H1 (cell line): ENCODE results near the gene PRKCA. TPM values are rescaled to one million over a fixed set of nuclear protein-coding genes. Genes with fewer than 3 reads are reported as not detected.

Source experiments
- CTCF ChIA-PET: fragments of 300-600 bp; sonication (Branson Sonifier 250); formaldehyde crosslinking; loops from one replicate; lab custom pipeline; 2021; ENCODE audit not compliant: partially characterized antibody; lab: Charles Lee
- POLR2A ChIA-PET: fragments of 300-600 bp; sonication (Branson Sonifier 250); formaldehyde crosslinking; loops from one replicate; lab custom pipeline; 2021; ENCODE audit warnings: inconsistent platforms; ENCODE audit not compliant: partially characterized antibody; lab: Charles Lee
- DNase-seq, 2 experiments: peaks; one replicate each; pipeline versions ENCODE4 v3.0.0 to v3.0.0-alpha.2; 2010 to 2022; ENCODE audit warnings: low spot score in 2 of 2, low read depth in 1 of 2, mixed read lengths in 1 of 2
- FAIRE-seq: peaks from 2 replicates; lab custom pipeline; 2011; peaks lifted over from hg19 to GRCh38; lab: Jason Lieb, UNC
- H2AFZ ChIP-seq: 2 replicates; pipeline ENCODE4 v1.8.1; 2012; ENCODE audit warnings: low read length, inconsistent platforms
- H2AK5ac ChIP-seq: 2 replicates; pipeline ENCODE4 v1.6.1; 2013; ENCODE audit warnings: low read depth, low read length
- H2BK120ac ChIP-seq: replicated peaks from 2 replicates; pipeline ENCODE3; 2013; ENCODE audit warnings: low read depth, low read length, inconsistent platforms
- H2BK12ac ChIP-seq: 2 replicates; pipeline ENCODE4 v1.6.1; 2013; ENCODE audit warnings: low read depth, low read length
- H2BK15ac ChIP-seq: 2 replicates; pipeline ENCODE4 v1.6.1; 2013; ENCODE audit warnings: low read length
- H2BK20ac ChIP-seq: 2 replicates; pipeline ENCODE4 v1.6.1; 2013; ENCODE audit warnings: low read length
- H2BK5ac ChIP-seq: 2 replicates; pipeline ENCODE4 v1.6.1; 2013; ENCODE audit warnings: low read depth, low read length
- H3K14ac ChIP-seq: 2 replicates; pipeline ENCODE4 v1.6.1; 2013; ENCODE audit warnings: inconsistent platforms; ENCODE audit not compliant: insufficient read length
- H3K18ac ChIP-seq: 2 replicates; pipeline ENCODE4 v1.6.1; 2013; ENCODE audit warnings: low read length; ENCODE audit errors: extremely low read depth
- H3K23ac ChIP-seq: 2 replicates; pipeline ENCODE4 v1.6.1; 2013; ENCODE audit warnings: inconsistent platforms; ENCODE audit not compliant: insufficient read length
- H3K23me2 ChIP-seq: 2 replicates; pipeline ENCODE4 v1.6.1; 2013; ENCODE audit warnings: low read depth, low read length
- H3K27ac ChIP-seq: 2 replicates; pipeline ENCODE4 v1.6.1; 2011; ENCODE audit warnings: low read depth, low read length, inconsistent platforms
- H3K27me3 ChIP-seq, 4 experiments: replicated peaks in 1 of 4; 1 replicate in 1 of 4; 2 replicates in 3 of 4; pipeline versions ENCODE4 v1.6.1 to v1.8.1; 2011 to 2013; ENCODE audit warnings: low read length in 3 of 4, mild to moderate bottlenecking in 3 of 4, inconsistent platforms in 2 of 4, mixed read lengths in 2 of 4, moderate library complexity in 1 of 4; ENCODE audit not compliant: control insufficient read depth in 3 of 4, insufficient read depth in 3 of 4; ENCODE audit errors: extremely low read depth in 1 of 4
- H3K36me3 ChIP-seq, 4 experiments: 2 replicates each; pipeline versions ENCODE4 v1.6.1 to v1.8.1; 2011 to 2013; ENCODE audit warnings: mild to moderate bottlenecking in 4 of 4, low read length in 3 of 4, moderate library complexity in 2 of 4, control low read depth in 1 of 4, inconsistent platforms in 1 of 4; ENCODE audit not compliant: insufficient read depth in 4 of 4, control insufficient read depth in 2 of 4
- H3K4ac ChIP-seq: replicated peaks from 2 replicates; pipeline ENCODE3; 2013; ENCODE audit warnings: low read length, low read depth, mixed read lengths, inconsistent platforms; ENCODE audit not compliant: insufficient read length
- H3K4me1 ChIP-seq, 4 experiments: replicated peaks in 1 of 4; 1 replicate in 1 of 4; 2 replicates in 3 of 4; pipeline versions ENCODE4 v1.6.1 to v1.8.1; 2011 to 2013; ENCODE audit warnings: low read length in 3 of 4, inconsistent platforms in 2 of 4, mixed read lengths in 1 of 4; ENCODE audit not compliant: insufficient read depth in 4 of 4, control insufficient read depth in 3 of 4
- H3K4me2 ChIP-seq, 2 experiments: 2 replicates each; pipeline versions ENCODE4 v1.6.1 to v1.8.1; 2011 to 2013; ENCODE audit warnings: low read depth in 2 of 2, low read length in 2 of 2, control low read depth in 1 of 2, inconsistent platforms in 1 of 2, mild to moderate bottlenecking in 1 of 2; ENCODE audit not compliant: insufficient read depth in 1 of 2
- H3K4me3 ChIP-seq, 4 experiments: fragments of 200-600, 300-600 bp in 1 of 4; sonication (generic), shearing (Covaris generic), sonication (Bioruptor Twin) in 1 of 4; 2 replicates each; pipeline versions ENCODE4 v1.5.1 to v1.8.1; 2011 to 2016; ENCODE audit warnings: low read length in 4 of 4, low read depth in 3 of 4, control low read depth in 2 of 4, inconsistent platforms in 2 of 4, mild to moderate bottlenecking in 2 of 4, mixed read lengths in 1 of 4, moderate library complexity in 1 of 4; ENCODE audit not compliant: insufficient read depth in 2 of 4; ENCODE audit errors: extremely low read depth in 1 of 4
- H3K56ac ChIP-seq: replicated peaks from 2 replicates; pipeline ENCODE3; 2013; ENCODE audit warnings: low read depth, mild to moderate bottlenecking, mixed read lengths, low read length, inconsistent platforms; ENCODE audit not compliant: insufficient read length
- H3K79me1 ChIP-seq: 2 replicates; pipeline ENCODE4 v1.6.1; 2013; ENCODE audit warnings: low read depth, low read length, control low read depth
- H3K79me2 ChIP-seq, 2 experiments: 2 replicates each; pipeline versions ENCODE4 v1.6.1 to v1.8.1; 2012 to 2013; ENCODE audit warnings: low read length in 2 of 2, mild to moderate bottlenecking in 2 of 2, inconsistent platforms in 1 of 2; ENCODE audit not compliant: insufficient read depth in 2 of 2, control insufficient read depth in 1 of 2
- H3K9ac ChIP-seq, 4 experiments: replicated peaks in 1 of 4; 1 replicate in 1 of 4; 2 replicates in 3 of 4; pipeline versions ENCODE4 v1.6.1 to v1.8.1; 2011 to 2013; ENCODE audit warnings: low read depth in 3 of 4, low read length in 3 of 4, control low read depth in 2 of 4, mild to moderate bottlenecking in 2 of 4, moderate library complexity in 2 of 4, inconsistent platforms in 1 of 4; ENCODE audit errors: extremely low read depth in 1 of 4
- H3K9me3 ChIP-seq, 2 experiments: 2 replicates each; pipeline versions ENCODE4 v1.6.1 to v1.8.1; 2012 to 2013; ENCODE audit warnings: mild to moderate bottlenecking in 2 of 2, moderate library complexity in 2 of 2, control low read depth in 1 of 2, inconsistent platforms in 1 of 2, low read depth in 1 of 2, low read length in 1 of 2, mixed read lengths in 1 of 2; ENCODE audit not compliant: insufficient read depth in 2 of 2
- H4K20me1 ChIP-seq, 2 experiments: replicated peaks in 1 of 2; 2 replicates each; pipeline versions ENCODE3 to v1.8.1; 2011 to 2013; ENCODE audit warnings: inconsistent platforms in 2 of 2, low read length in 2 of 2, mild to moderate bottlenecking in 1 of 2; ENCODE audit not compliant: insufficient read depth in 2 of 2, control insufficient read depth in 1 of 2
- H4K5ac ChIP-seq: 2 replicates; pipeline ENCODE4 v1.6.1; 2013; ENCODE audit warnings: low read length, low read depth, mixed read lengths, inconsistent platforms; ENCODE audit not compliant: insufficient read length
- H4K8ac ChIP-seq: 2 replicates; pipeline ENCODE4 v1.8.0; 2013; ENCODE audit warnings: mild to moderate bottlenecking, moderate library complexity, low read length, inconsistent platforms; ENCODE audit not compliant: insufficient read depth; ENCODE audit errors: extremely low read depth
- H4K91ac ChIP-seq: replicated peaks from 2 replicates; pipeline ENCODE3; 2013; ENCODE audit warnings: low read length, mixed read lengths, inconsistent platforms; ENCODE audit not compliant: insufficient read length
- JUN ChIP-seq: IDR thresholded peaks from 2 replicates; pipeline ENCODE4 v1.6.1; 2011; ENCODE audit warnings: low read depth, mild to moderate bottlenecking, improper control_type of control experiment, low read length
- JUND ChIP-seq: IDR thresholded peaks from 2 replicates; pipeline ENCODE4 v1.6.1; 2011; ENCODE audit warnings: mild to moderate bottlenecking, improper control_type of control experiment, low read length
- NRF1 ChIP-seq: IDR thresholded peaks from 2 replicates; pipeline ENCODE4 v1.6.1; 2011; ENCODE audit warnings: mild to moderate bottlenecking, low read depth, low read length, improper control_type of control experiment
- RAD21 ChIP-seq, 2 experiments: IDR thresholded peaks in 1 of 2; conservative IDR thresholded peaks in 1 of 2; 2 replicates each; pipeline ENCODE4 v1.6.1; 2011; ENCODE audit warnings: low read depth in 2 of 2, low read length in 2 of 2, improper control_type of control experiment in 1 of 2, inconsistent platforms in 1 of 2, mild to moderate bottlenecking in 1 of 2, moderate library complexity in 1 of 2
- RXRA ChIP-seq: IDR thresholded peaks from 2 replicates; pipeline ENCODE4 v1.6.1; 2011; ENCODE audit warnings: low read depth, mild to moderate bottlenecking, low read length, moderate library complexity; ENCODE audit not compliant: insufficient read depth
- SP1 ChIP-seq: IDR thresholded peaks from 2 replicates; pipeline ENCODE4 v1.6.1; 2011; ENCODE audit warnings: low read depth, low read length
- TAF1 ChIP-seq: IDR thresholded peaks from 2 replicates; pipeline ENCODE4 v1.6.1; 2011; ENCODE audit warnings: mild to moderate bottlenecking, low read depth, low read length
- TBP ChIP-seq: IDR thresholded peaks from 2 replicates; pipeline ENCODE4 v1.6.1; 2011; ENCODE audit warnings: low read depth, low read length, improper control_type of control experiment
- TEAD4 ChIP-seq: IDR thresholded peaks from 2 replicates; pipeline ENCODE4 v1.6.1; 2012; ENCODE audit warnings: low read depth, low read length, inconsistent platforms, mixed read lengths
- ZNF274 ChIP-seq: IDR thresholded peaks from 2 replicates; pipeline ENCODE4 v1.7.0; 2012; ENCODE audit warnings: low read length, borderline replicate concordance; ENCODE audit errors: extremely low read depth
- WGBS, 2 experiments: shearing (Covaris generic) in 1 of 2; methylation state at CpG; one replicate each; pipeline versions ENCODE4 v1.1.6 to v1.1.7; 2013 to 2015; ENCODE audit warnings: low lambda C conversion rate in 2 of 2, mixed read lengths in 2 of 2, inconsistent platforms in 1 of 2, low coverage in 1 of 2, missing lambda C conversion rate in 1 of 2; ENCODE audit not compliant: insufficient replicate concordance in 2 of 2, insufficient coverage in 1 of 2, insufficient read length in 1 of 2; ENCODE audit errors: extremely low coverage in 1 of 2, missing lambda C conversion rate in 1 of 2; 5-methylcytosine and 5-hydroxymethylcytosine counted together
- polyA plus RNA-seq, 7 experiments: library from polyadenylated mRNA; depleted of rRNA in 3 of 7; stranded (reverse) in 5 of 7; unstranded in 2 of 7; fragments of >200 nt in 5 of 7; fragments of 200-250 nt in 2 of 7; gene quantifications; 1 replicate in 5 of 7; 2 replicates in 1 of 7; 4 replicates in 1 of 7; pipeline versions ENCODE4 v1.2.1 to v1.2.3, GENCODE V29; 2011 to 2013; ENCODE audit warnings: missing spikeins in 2 of 7, mixed read lengths in 2 of 7
- total RNA-seq: library from RNA; stranded (reverse); fragmentation: NEBNext Ultra II Directional; extraction: Animal tissue kit (Norgen Biotek cat#: 25700); gene quantifications from 2 replicates; pipeline ENCODE4 v1.2.1, GENCODE V29; 2021
- TF ChIP-seq, protein P1 (sequence below): IDR thresholded peaks from 2 replicates; pipeline ENCODE4 v1.6.1; 2011; ENCODE audit warnings: low read length, improper control_type of control experiment

The PRKCA gene
- total and polyA plus RNA-seq, 2 of the 8 experiments (the other 6 are each of a cell fraction or from before 2014, with no cell fraction given): 5.8 to 17.8 TPM

DNA sequence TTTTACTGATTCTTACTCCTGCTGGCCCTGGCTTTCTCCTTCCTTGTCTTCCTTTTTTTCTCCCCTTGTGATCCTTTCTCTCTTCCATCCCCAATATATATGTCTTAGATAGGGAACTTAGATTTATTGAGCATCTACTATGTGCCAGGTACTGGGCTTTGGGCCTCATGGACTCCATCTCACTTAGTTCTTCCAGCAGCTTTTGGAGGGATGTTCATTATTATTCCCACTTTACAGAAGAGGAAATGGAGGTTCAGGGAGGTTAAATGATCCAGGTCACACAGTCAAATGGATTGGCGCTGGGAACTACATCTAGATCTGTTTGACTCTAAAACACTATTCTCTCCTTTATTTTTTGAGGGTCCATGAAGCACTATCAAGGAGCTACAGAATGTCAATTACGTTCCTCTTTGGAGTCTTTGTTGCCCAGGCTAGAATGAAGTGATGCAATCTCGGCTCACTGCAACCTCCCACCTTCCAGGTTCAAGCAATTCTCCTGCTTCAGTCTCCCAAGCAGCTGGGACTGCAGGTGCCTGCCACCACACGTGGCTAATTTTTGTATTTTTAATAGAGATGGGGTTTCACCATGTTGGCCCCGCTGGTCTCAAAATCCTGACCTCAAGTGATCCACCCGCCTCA is 19.0 kb upstream of the PRKCA start:
- ChIA-PET POLR2A (no interaction called here), CTCF (interaction anchor here (0.6 to 0.9 kb wide), 3 partner anchors 29 to 346 kb away, joined by 3 to 5 read pairs (median 3); no protein-coding TSS in a partner anchor)
- no peaks in the 10 kb centered on the region; a peak in 1 of 7 replicates for H3K27me3 ChIP-seq
- H2AFZ ChIP-seq: no peak overlapping the region
- no peak overlapping the region for H3K9ac ChIP-seq
- H3K36me3 ChIP-seq: no peaks in the 10 kb centered on the region
- no peaks in the 10 kb centered on the region for H3K79me1 ChIP-seq
- H3K4me1 ChIP-seq: no peaks in the 10 kb centered on the region
- no peak overlapping the region for H2AK5ac ChIP-seq
- no peak overlapping the region for H2BK12ac ChIP-seq
- H3K14ac ChIP-seq: no peak overlapping the region
- no peak overlapping the region for H3K4me2 ChIP-seq
- WGBS, 2 experiments: 89% methylated on average over 6 of the region's 6 CpGs; no CpG with 5 or more reads in 1 of the 2 experiments
- H4K5ac ChIP-seq: no peak overlapping the region
- no peak overlapping the region for H2BK120ac ChIP-seq
- no peak overlapping the region for H3K18ac ChIP-seq
- no peak overlapping the region for H4K91ac ChIP-seq
- FAIRE-seq: no peak
- no peak overlapping the region for H3K56ac ChIP-seq
- H2BK5ac ChIP-seq: no peak overlapping the region
- H3K9me3 ChIP-seq: no peaks in the 10 kb centered on the region
- no peak overlapping the region for H2BK20ac ChIP-seq
- DNase-seq: no peak
- H2BK15ac ChIP-seq: no peak overlapping the region
- no peak overlapping the region for H3K4ac ChIP-seq
- H3K27ac ChIP-seq: no peak overlapping the region
- TF ChIP-seq TAF1 (no peak), RXRA (no peak), NRF1 (no peak), JUND (no peak), TBP (no peak), RAD21 (IDR thresholded peaks at IDR 0.05 in 1 of 2, conservative IDR thresholded peaks at IDR 0.05 in 1 of 2; ENCODE audit: low read depth in 2 of 2, low read length in 2 of 2) (no peak), SP1 (no peak), TEAD4 (no peak), JUN (no peak), ZNF274 (no peak)
- TF ChIP-seq, protein P1, sequence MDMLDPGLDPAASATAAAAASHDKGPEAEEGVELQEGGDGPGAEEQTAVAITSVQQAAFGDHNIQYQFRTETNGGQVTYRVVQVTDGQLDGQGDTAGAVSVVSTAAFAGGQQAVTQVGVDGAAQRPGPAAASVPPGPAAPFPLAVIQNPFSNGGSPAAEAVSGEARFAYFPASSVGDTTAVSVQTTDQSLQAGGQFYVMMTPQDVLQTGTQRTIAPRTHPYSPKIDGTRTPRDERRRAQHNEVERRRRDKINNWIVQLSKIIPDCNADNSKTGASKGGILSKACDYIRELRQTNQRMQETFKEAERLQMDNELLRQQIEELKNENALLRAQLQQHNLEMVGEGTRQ: no peak
- H3K79me2 ChIP-seq: no peaks in the 10 kb centered on the region
- H3K4me3 ChIP-seq: no peak overlapping the region
- H4K8ac ChIP-seq: no peak overlapping the region
- no peaks in the 10 kb centered on the region for H3K23me2 ChIP-seq
- H4K20me1 ChIP-seq: no peaks in the 10 kb centered on the region
- H3K23ac ChIP-seq: no peak overlapping the region
